Iris pigment epithelial cell (primary cell): ENCODE measurements around the gene MUC5AC.
"Not testable (repeated sequence)": the region's sequence is repeated elsewhere in the genome, so short reads cannot be mapped to it uniquely, and the experiment has no call there.

Experiments used
- DNase-seq: peaks from one replicate; pipeline ENCODE4 v3.0.0-alpha.2; 2011; ENCODE audit warnings: low read depth

The MUC5AC gene

DNA sequence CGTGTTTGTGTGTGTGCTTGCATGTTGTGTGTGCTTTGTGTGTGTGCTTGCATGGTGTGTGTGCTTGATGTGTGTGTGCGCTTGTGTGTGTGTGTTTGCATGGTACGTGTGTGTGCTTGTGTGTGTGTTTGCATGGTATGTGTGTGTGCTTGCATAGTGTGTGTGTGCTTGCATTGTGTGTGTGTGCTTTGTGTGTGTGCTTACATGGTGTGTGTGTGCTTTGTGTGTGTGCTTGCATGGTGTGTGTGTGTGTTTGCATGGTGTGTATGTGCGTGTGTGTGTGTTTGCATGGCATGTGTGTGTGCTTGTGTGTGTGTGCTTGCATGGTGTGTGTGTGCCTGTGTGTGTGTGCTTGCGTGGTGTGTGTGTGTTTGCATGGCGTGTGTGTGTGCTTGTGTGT lies 10.0 kb upstream of the MUC5AC start:
- DNase-seq, result no peak

- DNase-seq, result no peak
These were observed 9.0 kb upstream of the MUC5AC start for GRCh38 chr11:1148752-1149180.

- DNase-seq, result no peak
These were observed 8.2 kb upstream of the MUC5AC start for GRCh38 chr11:1149545-1149944.

GRCh38 chr11:1150116-1150515 lies 7.6 kb upstream of the MUC5AC start:
- DNase-seq, result no peak

DNA sequence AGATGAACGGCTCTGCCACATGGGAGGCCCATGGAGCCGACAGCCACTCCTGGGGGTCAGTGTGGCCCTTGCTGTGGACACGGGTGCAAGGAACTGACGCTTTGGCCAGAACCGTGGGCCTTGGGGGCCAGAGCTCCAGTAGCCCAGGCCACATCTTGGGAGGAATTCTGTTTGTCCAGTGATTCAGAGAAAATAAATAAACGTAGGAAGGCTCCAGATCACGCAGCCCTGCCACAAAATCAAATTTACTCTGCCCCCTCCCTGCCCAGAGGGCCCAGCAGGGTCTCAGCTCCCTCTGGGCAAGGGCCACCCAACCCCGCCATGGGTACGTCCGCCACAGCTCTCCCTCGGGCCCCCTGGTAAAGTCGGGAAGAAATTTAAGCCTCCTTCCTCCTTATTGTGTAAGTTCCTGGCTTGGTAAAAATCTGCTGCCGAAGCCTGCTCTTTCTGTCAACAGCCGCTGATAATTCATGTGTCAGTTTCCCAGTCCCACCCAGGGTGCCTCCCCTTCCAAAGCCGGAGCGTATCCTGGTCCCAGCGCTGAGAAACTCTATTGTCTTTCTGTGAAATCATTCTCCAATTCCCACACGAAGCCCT lies 6.9 kb upstream of the MUC5AC start:
- DNase-seq, result peak; percentile 55

DNA sequence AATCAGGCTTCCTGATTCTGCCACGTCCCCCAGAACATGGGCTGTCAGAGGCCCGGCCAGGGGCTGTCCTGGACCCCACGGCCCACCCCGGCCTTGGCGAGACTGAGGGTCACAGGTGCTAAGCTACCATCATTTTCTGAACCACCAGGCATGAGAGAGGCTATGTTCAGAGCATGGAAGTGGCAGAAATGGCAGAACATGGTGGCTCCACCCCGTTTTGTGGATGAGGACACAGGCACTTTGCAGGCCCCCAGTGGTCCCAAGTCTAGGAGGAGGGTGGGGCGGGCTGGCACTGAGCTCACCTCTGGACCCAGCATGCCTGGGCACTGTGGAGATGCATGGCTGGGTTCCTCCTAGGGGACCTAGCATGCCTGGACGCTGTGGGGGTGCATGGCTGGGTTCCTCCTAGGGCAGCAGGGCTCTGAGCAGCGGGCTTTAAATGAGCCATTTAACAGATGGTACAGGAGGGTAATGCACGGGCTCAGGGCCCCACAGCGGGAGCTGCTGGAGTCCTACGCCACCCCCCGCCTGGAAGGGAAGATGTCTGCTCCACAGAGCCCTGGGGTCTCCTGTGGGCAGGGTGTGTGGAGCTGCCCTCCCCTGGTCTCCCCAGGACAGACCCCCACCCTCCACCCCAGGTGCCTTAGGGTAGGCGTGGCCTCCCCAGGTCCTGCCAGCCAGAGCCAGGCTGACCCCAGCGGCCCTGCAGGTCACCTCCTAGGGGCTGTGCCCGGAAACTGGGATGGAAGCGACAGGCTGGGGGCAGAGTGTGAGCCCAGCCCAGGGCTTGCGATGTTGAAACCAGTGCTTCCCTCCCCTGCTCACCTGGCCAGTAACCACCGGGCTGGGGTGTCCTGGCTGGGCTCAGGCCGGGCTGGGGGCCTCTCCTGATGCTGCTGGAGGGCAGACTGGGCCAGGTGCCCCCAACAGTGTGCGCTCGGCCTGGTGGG lies 6.1 kb upstream of the MUC5AC start:
- no peak for DNase-seq

GRCh38 chr11:1152316-1153104 lies 5.2 kb upstream of the MUC5AC start:
- peak; percentile 70 for DNase-seq

- no peak for DNase-seq
These were observed 4.4 kb upstream of the MUC5AC start for GRCh38 chr11:1153105-1153950.

DNA sequence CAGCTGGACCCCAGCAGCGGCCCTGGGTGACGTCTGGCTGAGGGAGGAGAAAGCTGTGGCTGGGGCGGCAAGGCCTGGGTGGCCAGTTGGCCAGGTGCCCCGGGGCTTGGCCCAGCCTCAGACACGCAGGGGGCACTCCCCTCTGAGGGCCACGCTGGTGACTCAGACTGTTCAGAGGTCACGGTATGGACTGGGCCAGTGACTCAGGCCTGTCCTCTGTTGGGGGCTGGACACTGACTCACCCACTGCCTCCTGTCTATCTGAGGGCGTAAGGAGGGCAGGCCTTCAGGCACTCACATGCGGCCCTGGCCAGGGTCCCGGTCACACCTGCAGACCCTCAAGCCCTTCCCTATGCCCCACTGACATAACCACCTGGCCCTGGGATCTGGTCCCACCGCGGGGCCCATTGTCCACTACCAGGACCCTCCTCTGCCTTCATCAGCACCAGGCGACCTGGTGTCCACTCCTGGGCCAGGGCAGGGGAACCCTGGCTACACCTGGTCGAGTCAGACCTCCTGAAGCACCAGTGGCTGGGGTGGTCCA lies 3.7 kb upstream of the MUC5AC start:
- DNase-seq, result peak; percentile 94

GRCh38 chr11:1154656-1155055 lies 3.1 kb upstream of the MUC5AC start:
- not testable (repeated sequence) for DNase-seq

- no peak for DNase-seq
These were observed 2.5 kb upstream of the MUC5AC start for GRCh38 chr11:1155274-1155693.

DNA sequence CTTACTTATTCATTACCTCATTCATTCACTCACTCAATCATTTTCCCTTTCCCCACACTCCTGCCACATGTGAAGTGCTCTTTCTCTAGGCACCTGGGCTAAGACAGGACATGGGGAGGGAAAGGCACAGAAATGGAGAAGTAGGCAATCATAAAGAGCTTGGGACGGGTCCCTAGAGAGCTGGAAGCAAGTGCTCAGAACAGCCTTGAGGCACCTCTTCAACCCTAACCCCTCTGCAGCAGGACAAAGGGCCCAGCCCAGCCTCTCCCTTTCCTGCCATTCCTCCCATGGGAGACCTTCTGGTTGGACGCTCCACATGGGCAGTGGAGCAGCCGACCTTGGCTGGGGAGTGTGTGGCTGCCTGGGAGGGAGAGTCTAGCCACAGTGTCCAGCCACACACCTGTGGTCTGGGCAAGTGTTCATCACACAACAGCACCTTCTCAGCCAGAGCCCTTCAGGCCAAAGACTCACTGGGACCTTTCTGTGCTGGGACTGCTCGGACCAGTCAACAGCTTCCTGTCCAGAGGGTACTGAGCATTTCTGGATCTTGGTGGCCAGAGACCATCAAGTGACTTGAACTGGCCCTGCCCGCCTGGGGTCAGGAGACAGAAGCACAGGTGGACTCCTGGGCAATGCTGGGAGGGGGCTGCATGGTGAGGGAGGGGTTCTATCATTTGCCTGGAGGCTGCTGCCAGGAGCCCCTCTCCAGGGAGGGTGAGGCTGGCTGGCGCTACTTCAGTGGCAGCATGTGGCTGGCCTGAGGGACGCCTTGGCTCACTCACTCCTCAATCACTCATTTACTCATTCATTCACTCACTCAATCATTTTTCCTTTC lies 1.0 kb upstream of the MUC5AC start:
- no peak for DNase-seq

GRCh38 chr11:1157341-1157644 lies 460 bp upstream of the MUC5AC start:
- DNase-seq, result no peak

GRCh38 chr11:1158681-1159487 lies 1.1 kb downstream of the MUC5AC start:
- no peak for DNase-seq

GRCh38 chr11:1159488-1160220 lies 1.9 kb downstream of the MUC5AC start:
- DNase-seq, result not testable (repeated sequence)

DNA sequence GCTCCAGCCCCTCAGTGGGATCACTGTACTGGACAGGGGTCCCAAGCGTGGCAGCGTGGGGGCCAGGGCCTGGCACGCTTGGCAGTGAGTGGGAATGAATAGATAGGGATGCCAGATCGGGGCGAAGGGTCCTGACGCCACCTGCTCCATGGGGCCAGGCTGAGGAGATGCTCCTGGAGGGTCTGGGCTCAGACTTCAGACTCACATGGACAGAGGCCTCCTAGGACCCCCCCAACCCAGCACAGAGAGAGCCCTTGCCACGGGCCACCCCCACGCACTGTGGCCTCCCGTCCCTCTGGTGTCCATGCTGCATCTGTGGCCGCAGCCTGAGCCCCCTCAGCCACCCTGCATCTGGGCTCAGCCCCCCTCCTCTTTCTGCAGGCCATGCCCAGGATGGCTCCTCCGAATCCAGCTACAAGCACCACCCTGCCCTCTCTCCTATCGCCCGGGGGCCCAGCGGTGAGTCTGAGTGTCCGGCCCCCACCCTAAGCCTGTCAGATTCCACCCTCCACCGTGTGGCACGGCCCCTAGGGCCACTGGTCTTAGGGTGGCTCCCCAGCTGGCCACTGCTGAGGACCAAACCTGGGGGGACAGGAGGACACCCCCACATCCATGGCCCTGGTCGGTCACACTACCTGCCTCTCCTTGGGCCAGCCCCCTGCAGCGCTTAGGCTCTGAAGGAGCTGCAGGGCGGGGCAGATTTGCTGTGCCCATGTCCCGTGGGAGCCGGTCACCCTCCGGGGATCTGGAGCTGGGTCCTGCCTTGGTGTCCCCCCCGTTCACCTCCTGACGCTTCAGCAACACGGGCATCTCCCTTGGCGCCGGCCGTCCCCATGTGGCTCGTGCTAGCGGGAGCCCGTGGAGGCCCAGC lies 2.7 kb downstream of the MUC5AC start:
- DNase-seq, result no peak

DNA sequence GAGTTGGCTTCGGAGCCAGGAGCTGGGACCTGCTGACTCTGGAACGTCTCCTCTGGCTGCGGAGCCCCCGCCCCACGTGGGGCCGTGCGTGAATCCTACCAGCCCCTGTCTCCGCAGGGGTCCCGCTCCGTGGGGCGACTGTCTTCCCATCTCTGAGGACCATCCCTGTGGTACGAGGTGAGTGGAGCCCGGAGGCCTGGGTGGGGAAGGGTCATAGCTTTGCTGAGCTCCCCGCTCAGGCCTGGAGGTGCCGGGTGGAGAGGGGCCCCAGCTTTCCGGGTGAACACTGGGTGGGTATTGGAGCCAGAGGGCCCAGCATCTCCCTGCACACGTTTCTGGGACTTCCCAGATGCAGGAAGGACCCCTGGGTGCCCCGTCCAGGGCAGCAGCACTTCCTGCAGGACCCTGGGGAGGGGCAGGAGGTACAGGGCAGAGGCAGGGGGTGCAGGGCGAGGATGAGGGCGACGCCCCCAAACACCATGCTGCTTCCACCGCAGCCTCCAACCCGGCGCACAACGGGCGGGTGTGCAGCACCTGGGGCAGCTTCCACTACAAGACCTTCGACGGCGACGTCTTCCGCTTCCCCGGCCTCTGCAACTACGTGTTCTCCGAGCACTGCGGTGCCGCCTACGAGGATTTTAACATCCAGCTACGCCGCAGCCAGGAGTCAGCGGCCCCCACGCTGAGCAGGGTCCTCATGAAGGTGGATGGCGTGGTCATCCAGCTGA lies 3.8 kb downstream of the MUC5AC start:
- DNase-seq, result no peak

GRCh38 chr11:1162138-1162475 lies 4.4 kb downstream of the MUC5AC start:
- no peak for DNase-seq
